Measurements from ENCODE around the gene EXOC4.

- TF ChIP-seq CTCF (IDR thresholded peaks at IDR 0.05) (no peak), POLR2A (IDR thresholded peaks at IDR 0.05) (no peak)
Measured at GRCh38 chr7:133784486-133785001, 531.7 kb downstream of the EXOC4 start.
